ENCODE data around the gene SLAMF9. TPM values are rescaled to one million over a fixed set of nuclear protein-coding genes. Genes with fewer than 3 reads are reported as not detected.

SLAMF9 gene
- total RNA-seq, 4 donors from 2014 or later = not detected

- WGBS, 2 donors = 84 to 85% methylated on average over 8 of the region's 8 CpGs
- DNase-seq = no peak
- intact Hi-C loops (cut with DNase I) = no loop called here
Observed at GRCh38 chr1:159972443-159973205, 18.6 kb upstream of the SLAMF9 start.

GRCh38 chr1:159970932-159971342 lies 16.9 kb upstream of the SLAMF9 start:
- Histone ChIP-seq H3K4me3 (replicated peaks in 1 of 3) (no peak overlapping the region), H3K36me3 (no peaks in the 10 kb centered on the region), H3K27ac (no peak overlapping the region), H3K4me1 (no peaks in the 10 kb centered on the region), H3K27me3 (no peaks in the 10 kb centered on the region), H3K9me3 (no peaks in the 10 kb centered on the region)
- intact Hi-C loops (cut with DNase I) = no loop called here
- 60 to 66% methylated on average over 9 of the region's 9 CpGs for WGBS, 2 donors
- TF ChIP-seq POLR2A (IDR thresholded peaks at IDR 0.05) (no peak), CTCF (IDR thresholded peaks at IDR 0.05) (no peak)
- no peak for DNase-seq

More at GRCh38 chr1:159972443-159973205, 18.6 kb upstream of the SLAMF9 start:
- no peaks in the 10 kb centered on the region for H3K4me1 ChIP-seq
- no peak overlapping the region for H3K27ac ChIP-seq
- H3K9me3 ChIP-seq = no peaks in the 10 kb centered on the region
- no peak overlapping the region for H3K4me3 ChIP-seq (replicated peaks in 1 of 3)
- no peaks in the 10 kb centered on the region for H3K36me3 ChIP-seq
- TF ChIP-seq POLR2A (IDR thresholded peaks at IDR 0.05) (no peak), CTCF (IDR thresholded peaks at IDR 0.05) (no peak)
- H3K27me3 ChIP-seq = no peaks in the 10 kb centered on the region

GRCh38 chr1:159968901-159969300 lies 14.9 kb upstream of the SLAMF9 start:
- 81 to 85% methylated on average over 3 of the region's 3 CpGs for WGBS, 2 donors
- intact Hi-C loops (cut with DNase I) = no loop called here
- H3K36me3 ChIP-seq = no peaks in the 10 kb centered on the region
- no peak for DNase-seq
- no peak overlapping the region for H3K4me3 ChIP-seq (replicated peaks in 1 of 3)
- no peaks in the 10 kb centered on the region for H3K27me3 ChIP-seq
- no peaks in the 10 kb centered on the region for H3K4me1 ChIP-seq
- H3K27ac ChIP-seq = no peak overlapping the region
- TF ChIP-seq POLR2A (IDR thresholded peaks at IDR 0.05) = no peak
- no peak for TF ChIP-seq CTCF (IDR thresholded peaks at IDR 0.05)
- H3K9me3 ChIP-seq = no peaks in the 10 kb centered on the region

- no peaks in the 10 kb centered on the region for H3K27me3 ChIP-seq
- DNase-seq = no peak
- no peak overlapping the region for H3K27ac ChIP-seq
- 91 to 92% methylated on average over 2 of the region's 2 CpGs for WGBS, 2 donors
- H3K4me1 ChIP-seq = no peaks in the 10 kb centered on the region
- H3K4me3 ChIP-seq (replicated peaks in 1 of 3) = no peak overlapping the region
- H3K9me3 ChIP-seq = no peaks in the 10 kb centered on the region
- no peaks in the 10 kb centered on the region for H3K36me3 ChIP-seq
- no peak for TF ChIP-seq POLR2A (IDR thresholded peaks at IDR 0.05)
- TF ChIP-seq CTCF (IDR thresholded peaks at IDR 0.05) = no peak
- intact Hi-C loops (cut with DNase I) = no loop called here
Observed at GRCh38 chr1:159965263-159965662, 11.2 kb upstream of the SLAMF9 start.

- no peak for DNase-seq
- Histone ChIP-seq H3K4me1 (no peaks in the 10 kb centered on the region), H3K4me3 (replicated peaks in 1 of 3) (no peak overlapping the region), H3K27ac (no peak overlapping the region), H3K9me3 (no peaks in the 10 kb centered on the region), H3K36me3 (no peaks in the 10 kb centered on the region), H3K27me3 (no peaks in the 10 kb centered on the region)
- TF ChIP-seq CTCF (IDR thresholded peaks at IDR 0.05) (no peak), POLR2A (IDR thresholded peaks at IDR 0.05) (no peak)
- intact Hi-C loops (cut with DNase I) = no loop called here
- 42 to 58% methylated on average over 3 of the region's 3 CpGs for WGBS, 2 donors
Observed at GRCh38 chr1:159964144-159964543, 10.1 kb upstream of the SLAMF9 start.

All from thyroid gland (tissue), 4 donors.